HCEC 1CT (cell line): Measurements from ENCODE around the gene FAM13B.
"Not testable (repeated sequence)": the region's sequence is repeated elsewhere in the genome, so short reads cannot be mapped to it uniquely, and the experiment has no call there.

Source experiments
- DNase-seq: peaks from one replicate; pipeline ENCODE4 v3.0.0-alpha.2; 2017

FAM13B gene

GRCh38 chr5:138033386-138033808, 518 bp upstream of the FAM13B start:
- no peak for DNase-seq

- DNase-seq: peak; percentile 63
Observed at GRCh38 chr5:138032028-138032571, 779 bp downstream of the FAM13B start.

- no peak for DNase-seq
Observed at GRCh38 chr5:138029944-138030343, 2.9 kb downstream of the FAM13B start.

- DNase-seq: no peak
Observed at GRCh38 chr5:138029501-138029900, 3.4 kb downstream of the FAM13B start.

GRCh38 chr5:138028971-138029365, 3.9 kb downstream of the FAM13B start:
- DNase-seq: no peak

GRCh38 chr5:138028262-138028970, 4.5 kb downstream of the FAM13B start:
- DNase-seq: not testable (repeated sequence)

- not testable (repeated sequence) for DNase-seq
Observed at GRCh38 chr5:138026793-138027192, 6.1 kb downstream of the FAM13B start.

- DNase-seq: no peak
Observed at GRCh38 chr5:138025285-138025684, 7.6 kb downstream of the FAM13B start.

GRCh38 chr5:138024117-138024516, 8.8 kb downstream of the FAM13B start:
- DNase-seq: peak; percentile 20

GRCh38 chr5:138022912-138023311, 10.0 kb downstream of the FAM13B start:
- no peak for DNase-seq

- no peak for DNase-seq
Observed at GRCh38 chr5:138021771-138022170, 11.1 kb downstream of the FAM13B start.

- DNase-seq: no peak
Observed at GRCh38 chr5:138018849-138019248, 14.0 kb downstream of the FAM13B start.

GRCh38 chr5:138015916-138016315, 17.0 kb downstream of the FAM13B start:
- DNase-seq: no peak

- no peak for DNase-seq
Observed at GRCh38 chr5:138011991-138012390, 20.9 kb downstream of the FAM13B start.

- peak; percentile 85 for DNase-seq
Observed at GRCh38 chr5:138000102-138000723, 32.7 kb downstream of the FAM13B start.

- peak; percentile 63 for DNase-seq
Observed at GRCh38 chr5:137997726-137998213, 35.1 kb downstream of the FAM13B start.

- DNase-seq: no peak
Observed at GRCh38 chr5:137995749-137996128, 37.1 kb downstream of the FAM13B start.

- DNase-seq: peak; percentile 48
Observed at GRCh38 chr5:137995077-137995748, 37.7 kb downstream of the FAM13B start.

GRCh38 chr5:137994556-137994955, 38.3 kb downstream of the FAM13B start:
- DNase-seq: no peak

GRCh38 chr5:137989419-137989818, 43.5 kb downstream of the FAM13B start:
- no peak for DNase-seq

GRCh38 chr5:137975208-137975607, 57.7 kb downstream of the FAM13B start:
- DNase-seq: no peak

GRCh38 chr5:137970384-137970783, 62.5 kb downstream of the FAM13B start:
- DNase-seq: not testable (repeated sequence)

- DNase-seq: no peak
Observed at GRCh38 chr5:137960819-137961218, 72.1 kb downstream of the FAM13B start.

GRCh38 chr5:137960141-137960540, 72.7 kb downstream of the FAM13B start:
- no peak for DNase-seq
